Body of pancreas (tissue), 4 donors: Measurements from ENCODE around the gene PHF19. TPM values are rescaled to one million over a fixed set of nuclear protein-coding genes. Genes with fewer than 3 reads are reported as not detected.

Experiments used
- ATAC-seq: fragments of 150-250 bp; one replicate; pipeline ENCODE4 v1.9.1; 2016
- DNase-seq, 4 donors: peaks; one replicate each; pipeline ENCODE4 v3.0.0-alpha.2; 2019
- H3K27ac ChIP-seq, 4 donors: fragments of 200-600 bp; sonication (generic); 1 replicate in 3 of 4; 2 replicates in 1 of 4; pipeline versions ENCODE4 v1.5.1 to v1.6.1; 2016 to 2019; ENCODE audit warnings: mild to moderate bottlenecking in 1 of 4, mixed read lengths in 1 of 4, moderate library complexity in 1 of 4
- H3K27me3 ChIP-seq, 2 donors: fragments of 200-600 bp; sonication (generic); one replicate each; pipeline ENCODE4 v1.6.0; 2016; ENCODE audit warnings: mild to moderate bottlenecking in 1 of 2
- H3K36me3 ChIP-seq, 2 donors: fragments of 200-600 bp; sonication (generic); replicated peaks in 1 of 2; 2 replicates each; pipeline ENCODE4 v1.5.1; 2016; ENCODE audit warnings: low read depth in 2 of 2; ENCODE audit not compliant: insufficient read depth in 1 of 2
- H3K4me1 ChIP-seq: fragments of 200-600 bp; sonication (generic); one replicate; pipeline ENCODE4 v1.6.0; 2016
- H3K4me3 ChIP-seq, 2 donors: fragments of 200-600 bp; sonication (generic); 1 replicate in 1 of 2; 2 replicates in 1 of 2; pipeline ENCODE4 v1.5.1; 2016 to 2019
- H3K9me3 ChIP-seq, 3 donors: fragments of 200-600 bp; sonication (generic); 1 replicate in 2 of 3; 2 replicates in 1 of 3; pipeline ENCODE4 v1.5.1; 2016
- POLR2A ChIP-seq, 3 donors: fragments of 450-650 bp; IDR thresholded peaks; one replicate each; pipeline ENCODE4 v1.6.1; 2016; ENCODE audit warnings: antibody characterized with exemption in 3 of 3, mild to moderate bottlenecking in 2 of 3
- WGBS, 2 donors: methylation state at CpG; one replicate each; pipeline ENCODE4 v1.1.5; 2017; 5-methylcytosine and 5-hydroxymethylcytosine counted together
- intact Hi-C: fragments of 100-400 bp; cut with DNase I; formaldehyde crosslinking; loops from one replicate; pipeline ENCODE4 v1.15.1; 2023
- total RNA-seq, 2 donors: library from RNA; depleted of rRNA; stranded (reverse); fragments of >200 nt; gene quantifications; one replicate each; pipeline ENCODE4 v1.1.0, GENCODE V29; 2016
- TF ChIP-seq, protein P1 (sequence below), 7 experiments: fragments of 450-650 bp in 4 of 7; fragments of 200-600 bp in 3 of 7; sonication (generic) in 3 of 7; IDR thresholded peaks; one replicate each; pipeline ENCODE4 v1.5.1; 2016 to 2019; ENCODE audit warnings: antibody characterized with exemption in 7 of 7

Gene PHF19
- total RNA-seq, 2 donors from 2014 or later, result 5.4 to 6.9 TPM

- DNase-seq (peak; percentile 60 to 78 (median 70)), ATAC-seq (peak; percentile 71)
- Histone ChIP-seq H3K4me1 (peaks cover 19% of the 10 kb centered on the region), H3K9me3 (no peaks in the 10 kb centered on the region), H3K27me3 (no peaks in the 10 kb centered on the region), H3K4me3 (peak overlapping the region; percentile 51 to 55), H3K27ac (peak overlapping the region; percentile 42 to 80 (median 60)), H3K36me3 (no peaks in the 10 kb centered on the region)
- 1 to 2% methylated on average over 13 to 56 of the region's 65 CpGs for WGBS, 2 donors
- TF ChIP-seq, protein P1, sequence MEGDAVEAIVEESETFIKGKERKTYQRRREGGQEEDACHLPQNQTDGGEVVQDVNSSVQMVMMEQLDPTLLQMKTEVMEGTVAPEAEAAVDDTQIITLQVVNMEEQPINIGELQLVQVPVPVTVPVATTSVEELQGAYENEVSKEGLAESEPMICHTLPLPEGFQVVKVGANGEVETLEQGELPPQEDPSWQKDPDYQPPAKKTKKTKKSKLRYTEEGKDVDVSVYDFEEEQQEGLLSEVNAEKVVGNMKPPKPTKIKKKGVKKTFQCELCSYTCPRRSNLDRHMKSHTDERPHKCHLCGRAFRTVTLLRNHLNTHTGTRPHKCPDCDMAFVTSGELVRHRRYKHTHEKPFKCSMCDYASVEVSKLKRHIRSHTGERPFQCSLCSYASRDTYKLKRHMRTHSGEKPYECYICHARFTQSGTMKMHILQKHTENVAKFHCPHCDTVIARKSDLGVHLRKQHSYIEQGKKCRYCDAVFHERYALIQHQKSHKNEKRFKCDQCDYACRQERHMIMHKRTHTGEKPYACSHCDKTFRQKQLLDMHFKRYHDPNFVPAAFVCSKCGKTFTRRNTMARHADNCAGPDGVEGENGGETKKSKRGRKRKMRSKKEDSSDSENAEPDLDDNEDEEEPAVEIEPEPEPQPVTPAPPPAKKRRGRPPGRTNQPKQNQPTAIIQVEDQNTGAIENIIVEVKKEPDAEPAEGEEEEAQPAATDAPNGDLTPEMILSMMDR (IDR thresholded peaks at IDR 0.05), result peak in 2 of 7 experiments; percentile 3 to 10
- peak in 1 of 3 donors; percentile 25 for TF ChIP-seq POLR2A (IDR thresholded peaks at IDR 0.05)
- intact Hi-C loops, result loop anchor here (5.0 kb wide), 1 partner anchor 51 kb away; the partner anchor contains the start of gene TRAF1
Measured at GRCh38 chr9:120875954-120876841, 790 bp downstream of the PHF19 start.

- 54 to 63% methylated on average over 7 of the region's 7 CpGs for WGBS, 2 donors
- intact Hi-C loops, result loop anchor here (5.0 kb wide), 1 partner anchor 52 kb away; the partner anchor contains the start of gene TRAF1
- Histone ChIP-seq H3K27me3 (no peaks in the 10 kb centered on the region), H3K36me3 (no peaks in the 10 kb centered on the region), H3K9me3 (no peaks in the 10 kb centered on the region), H3K27ac (peak overlapping the region; percentile 30 to 80 (median 60)), H3K4me1 (peaks cover 19% of the 10 kb centered on the region), H3K4me3 (no peak overlapping the region)
- DNase-seq (no peak), ATAC-seq (no peak)
- no peak for TF ChIP-seq POLR2A (IDR thresholded peaks at IDR 0.05)
- TF ChIP-seq, protein P1 (IDR thresholded peaks at IDR 0.05), result no peak
Measured at GRCh38 chr9:120875643-120875953, 1.4 kb downstream of the PHF19 start.

- Histone ChIP-seq H3K4me3 (no peak overlapping the region), H3K27me3 (no peaks in the 10 kb centered on the region), H3K36me3 (no peaks in the 10 kb centered on the region), H3K9me3 (no peaks in the 10 kb centered on the region), H3K27ac (no peak overlapping the region), H3K4me1 (peaks cover 19% of the 10 kb centered on the region)
- 86 to 89% methylated on average over 4 of the region's 4 CpGs for WGBS, 2 donors
- ATAC-seq, result no peak
- no peak for TF ChIP-seq POLR2A (IDR thresholded peaks at IDR 0.05)
- DNase-seq, result no peak
- intact Hi-C loops, result loop anchor here (5.0 kb wide), 1 partner anchor 52 kb away; the partner anchor contains the start of gene TRAF1
Measured at GRCh38 chr9:120875195-120875565, 1.8 kb downstream of the PHF19 start.

DNA sequence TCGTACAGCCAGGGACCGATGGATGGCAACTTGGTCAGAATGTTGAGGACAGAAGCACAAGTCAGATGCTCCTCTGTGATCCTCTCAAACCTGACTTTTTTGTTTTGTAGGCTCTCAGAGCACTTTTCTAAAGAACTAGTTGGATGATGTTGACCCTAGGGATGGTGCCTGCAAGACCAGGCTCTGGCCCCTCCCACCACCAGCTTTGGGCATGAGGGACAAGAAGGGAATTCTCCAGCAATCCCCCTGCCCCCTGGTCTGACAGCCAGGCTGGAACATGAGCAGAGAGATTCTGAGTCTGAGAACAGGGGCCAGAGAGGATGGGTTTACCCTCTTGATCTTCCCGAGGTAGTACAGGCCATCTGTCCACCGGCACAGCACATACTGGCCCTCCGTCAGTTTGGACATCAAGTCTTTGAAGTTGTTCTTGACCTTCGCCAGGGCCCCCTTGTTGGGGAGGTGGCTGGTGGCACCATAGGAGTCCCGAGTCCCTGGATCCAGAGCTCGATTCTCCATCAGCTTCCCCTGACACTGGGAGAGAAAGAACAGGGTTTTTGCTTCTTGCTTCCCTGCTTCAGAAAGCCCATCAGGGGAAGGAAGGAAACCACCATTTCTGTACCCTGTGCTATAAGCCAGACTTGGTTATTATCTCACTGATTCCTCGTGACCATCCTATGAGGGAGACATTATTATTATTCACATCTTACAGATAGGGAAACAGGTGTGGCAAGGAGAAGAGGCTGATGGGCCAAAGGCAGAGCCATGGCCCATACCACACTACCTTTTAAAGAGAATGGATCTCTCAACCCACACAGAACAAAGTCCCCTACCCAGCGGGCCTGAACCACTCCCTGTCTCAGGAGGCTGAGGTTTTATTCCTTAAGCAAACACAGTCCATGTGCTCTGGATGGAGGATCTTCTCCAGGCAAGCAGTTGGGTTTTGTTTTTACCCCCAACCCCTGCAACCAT is 2.5 kb downstream of the PHF19 start:
- Histone ChIP-seq H3K27me3 (no peaks in the 10 kb centered on the region), H3K4me1 (peaks cover 21% of the 10 kb centered on the region), H3K27ac (no peak overlapping the region), H3K9me3 (no peaks in the 10 kb centered on the region), H3K4me3 (no peak overlapping the region), H3K36me3 (no peaks in the 10 kb centered on the region)
- WGBS, 2 donors, result 91 to 93% methylated on average over 10 of the region's 10 CpGs
- no peak for TF ChIP-seq POLR2A (IDR thresholded peaks at IDR 0.05)
- TF ChIP-seq, protein P1 (IDR thresholded peaks at IDR 0.05), result no peak
- ATAC-seq, result no peak
- intact Hi-C loops, result loop anchor here (5.0 kb wide), 1 partner anchor 53 kb away; the partner anchor contains the start of gene TRAF1
- no peak for DNase-seq

DNA sequence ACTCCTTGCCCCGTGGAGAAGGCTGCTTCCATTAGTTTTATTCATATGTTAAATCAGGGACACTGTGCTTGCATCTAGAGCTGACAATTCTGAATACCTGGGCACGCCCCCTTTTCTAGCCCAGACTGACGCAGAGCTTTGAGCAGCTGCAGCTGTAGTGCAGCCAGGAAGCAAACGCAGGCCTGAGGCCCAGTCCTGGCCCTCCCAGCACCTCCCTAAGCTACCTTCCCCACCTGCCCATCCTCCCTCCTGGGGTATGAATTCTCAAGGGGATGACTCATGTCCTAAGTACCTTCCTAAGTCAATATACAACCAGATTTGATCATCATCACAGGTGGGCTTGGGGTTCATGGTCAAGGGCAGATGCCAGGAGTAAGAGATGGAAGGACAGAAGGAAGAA is 3.5 kb downstream of the PHF19 start:
- TF ChIP-seq, protein P1 (IDR thresholded peaks at IDR 0.05), result no peak
- no peak for TF ChIP-seq POLR2A (IDR thresholded peaks at IDR 0.05)
- H3K27ac ChIP-seq, result no peak overlapping the region
- 79% methylated on average over 4 of the region's 4 CpGs for WGBS, 2 donors
- ATAC-seq (no peak), DNase-seq (peak in 1 of 4 donors; percentile 50)
- H3K4me3 ChIP-seq, result no peak overlapping the region
- no peaks in the 10 kb centered on the region for H3K36me3 ChIP-seq
- H3K4me1 ChIP-seq, result peaks cover 26% of the 10 kb centered on the region
- intact Hi-C loops, result no loop called here
- no peaks in the 10 kb centered on the region for H3K9me3 ChIP-seq
- H3K27me3 ChIP-seq, result no peaks in the 10 kb centered on the region
